ENCODE data around the gene CCDC154. TPM values are rescaled to one million over a fixed set of nuclear protein-coding genes. Genes with fewer than 3 reads are reported as not detected.

Gene CCDC154
- total and polyA plus RNA-seq, 9 of the 15 experiments (the other 6 are each of a cell fraction or from before 2014, with no cell fraction given) = 0.15 to 1.4 (median 0.20) TPM; not detected in 5

- TF ChIP-seq BRF1 (IDR thresholded peaks at IDR 0.05; ENCODE audit: borderline replicate concordance, extremely low read depth, insufficient read length) = no peak
- peak; percentile 15; the same call in 1 of the 2 replicates for TF ChIP-seq ZNF239 (CRISPR knock-in tag; IDR thresholded peaks at IDR 0.05)
- TF ChIP-seq NCOA1 (IDR thresholded peaks at IDR 0.05; ENCODE audit: low read depth) = no peak
- TF ChIP-seq TCFL5 (CRISPR knock-in tag; conservative IDR thresholded peaks at IDR 0.05) = no peak
- no peak for TF ChIP-seq FIP1L1 (IDR thresholded peaks at IDR 0.05; ENCODE audit: low read depth, low read length, poor library complexity, severe bottlenecking)
- no peak for TF ChIP-seq XRCC4 (IDR thresholded peaks at IDR 0.05; ENCODE audit: extremely low read depth, insufficient read depth, insufficient read length)
- TF ChIP-seq IFI16 (CRISPR knock-in tag; IDR thresholded peaks at IDR 0.05) = no peak
- TF ChIP-seq LEF1 (IDR thresholded peaks at IDR 0.05) = no peak
- TF ChIP-seq TSC22D4 (tag; IDR thresholded peaks at IDR 0.05) = no peak
- 0 out of 2 replicates have a peak, but pooled peaks have one; percentile 11 for TF ChIP-seq ZKSCAN1 (IDR thresholded peaks at IDR 0.05; ENCODE audit: low read depth, low read length)
- TF ChIP-seq RBM22 (IDR thresholded peaks at IDR 0.05; ENCODE audit: low read depth, low read length, poor library complexity, severe bottlenecking) = peak; percentile 94
- no peak for TF ChIP-seq ZNF431 (CRISPR knock-in tag; IDR thresholded peaks at IDR 0.05)
- peak; percentile 67 for TF ChIP-seq CREM (IDR thresholded peaks at IDR 0.05; ENCODE audit: low read depth)
- peak; percentile 75; the same call in 1 of the 2 replicates for TF ChIP-seq CTBP1 (IDR thresholded peaks at IDR 0.05; ENCODE audit: borderline replicate concordance)
- peak; percentile 40 to 48; a peak in 3 of 4 replicates for TF ChIP-seq NRF1 (conservative IDR thresholded peaks at IDR 0.05 in 1 of 2, IDR thresholded peaks at IDR 0.05 in 1 of 2)
- no peak for TF ChIP-seq CHCHD3 (CRISPR knock-in tag; IDR thresholded peaks at IDR 0.05)
- TF ChIP-seq NONO (IDR thresholded peaks at IDR 0.05; ENCODE audit: low read depth in 2 of 2, low read length in 1 of 2) = 0 out of 4 replicates have a peak, but pooled peaks of 1 of the 2 experiments have one; percentile 59
- TF ChIP-seq, protein P1, sequence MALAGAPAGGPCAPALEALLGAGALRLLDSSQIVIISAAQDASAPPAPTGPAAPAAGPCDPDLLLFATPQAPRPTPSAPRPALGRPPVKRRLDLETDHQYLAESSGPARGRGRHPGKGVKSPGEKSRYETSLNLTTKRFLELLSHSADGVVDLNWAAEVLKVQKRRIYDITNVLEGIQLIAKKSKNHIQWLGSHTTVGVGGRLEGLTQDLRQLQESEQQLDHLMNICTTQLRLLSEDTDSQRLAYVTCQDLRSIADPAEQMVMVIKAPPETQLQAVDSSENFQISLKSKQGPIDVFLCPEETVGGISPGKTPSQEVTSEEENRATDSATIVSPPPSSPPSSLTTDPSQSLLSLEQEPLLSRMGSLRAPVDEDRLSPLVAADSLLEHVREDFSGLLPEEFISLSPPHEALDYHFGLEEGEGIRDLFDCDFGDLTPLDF (CRISPR knock-in tag; IDR thresholded peaks at IDR 0.05) = peak; percentile 13; the same call in 1 of the 2 replicates
- no peak for TF ChIP-seq TCF15 (CRISPR knock-in tag; IDR thresholded peaks at IDR 0.05)
- no peak for TF ChIP-seq TFAM (CRISPR knock-in tag; conservative IDR thresholded peaks at IDR 0.05)
- TF ChIP-seq CGGBP1 (CRISPR knock-in tag; IDR thresholded peaks at IDR 0.05) = no peak
- TF ChIP-seq HDAC6 (IDR thresholded peaks at IDR 0.05; ENCODE audit: low read depth, low read length) = no peak
- no peak for TF ChIP-seq NFE2L1 (tag; IDR thresholded peaks at IDR 0.05; ENCODE audit: borderline replicate concordance, low read depth)
- no peak for TF ChIP-seq GATA2 (CRISPR knock-in tag; IDR thresholded peaks at IDR 0.05)
Observed at GRCh38 chr16:1413684-1414531, 30.4 kb downstream of the CCDC154 start (continued).
